Measurements from ENCODE around the gene WIPI1.

WIPI1 gene

GRCh38 chr17:68463211-68464019, 6.1 kb upstream of the WIPI1 start:
- no peak overlapping the region for H2BK5ac ChIP-seq (ENCODE audit: low read length)
- H3K27ac ChIP-seq (replicated peaks; ENCODE audit: low read length): no peak overlapping the region
- no peak overlapping the region for H2BK15ac ChIP-seq (ENCODE audit: low read length)
- no CpG with 5 or more reads among the region's 6 CpGs for WGBS, 2 donors (ENCODE audit: extremely low coverage in 2 of 2, insufficient read length in 2 of 2, insufficient replicate concordance in 1 of 2)
- no peak overlapping the region for H4K91ac ChIP-seq (ENCODE audit: low read depth, low read length, poor library complexity)
- H3K18ac ChIP-seq (ENCODE audit: low read length): no peak overlapping the region
- H3K23ac ChIP-seq (ENCODE audit: low read depth, low read length, poor library complexity): no peak overlapping the region
- no peak overlapping the region for H3K14ac ChIP-seq (ENCODE audit: low read length)
- H3K4me1 ChIP-seq (ENCODE audit: control insufficient read depth in 2 of 2, insufficient read depth in 1 of 2, low read depth in 1 of 2, low read length in 2 of 2): peaks cover 4 to 7% of the 10 kb centered on the region in 2 donors
- H3K9me3 ChIP-seq (replicated peaks in 1 of 2; ENCODE audit: control insufficient read depth in 2 of 2, insufficient read depth in 1 of 2, low read depth in 1 of 2, low read length in 2 of 2): peaks cover 0 to 3% of the 10 kb centered on the region in 2 donors
- H2BK120ac ChIP-seq (ENCODE audit: low read depth, low read length): no peak overlapping the region
- no peak overlapping the region for H3K4me3 ChIP-seq (ENCODE audit: low read length in 2 of 2)
- no peak overlapping the region for H4K8ac ChIP-seq (ENCODE audit: low read depth, low read length)
- no peak overlapping the region for H2AFZ ChIP-seq (ENCODE audit: low read length)
- no peaks in the 10 kb centered on the region for H3K36me3 ChIP-seq (replicated peaks in 1 of 2; ENCODE audit: control insufficient read depth in 2 of 2, insufficient read depth in 2 of 2, low read length in 2 of 2)
- H3K4me2 ChIP-seq (ENCODE audit: insufficient read depth, low read length, poor library complexity, severe bottlenecking): no peak overlapping the region
- no peak overlapping the region for H3K9ac ChIP-seq (ENCODE audit: low read depth, low read length, poor library complexity)
- no peaks in the 10 kb centered on the region for H3K79me1 ChIP-seq (ENCODE audit: low read depth, low read length)
- DNase-seq (ENCODE audit: low spot score): no peak
- no peak overlapping the region for H2AK5ac ChIP-seq (ENCODE audit: low read depth, low read length)
- peaks cover 0 to 9% (median 0%) of the 10 kb centered on the region in 3 experiments for H3K27me3 ChIP-seq (ENCODE audit: control insufficient read depth in 3 of 3, insufficient read depth in 3 of 3, low read depth in 1 of 3, low read length in 3 of 3)
- no peak overlapping the region for H2BK12ac ChIP-seq (ENCODE audit: low read length)
- no peak overlapping the region for H3K4ac ChIP-seq (ENCODE audit: low read length)

- H3K27me3 ChIP-seq (ENCODE audit: control insufficient read depth in 3 of 3, insufficient read depth in 3 of 3, low read depth in 1 of 3, low read length in 3 of 3): peaks cover 0 to 9% (median 2%) of the 10 kb centered on the region in 3 experiments
- peak overlapping the region; percentile 65 for H2AFZ ChIP-seq (ENCODE audit: low read length)
- H3K4me1 ChIP-seq (ENCODE audit: control insufficient read depth in 2 of 2, insufficient read depth in 1 of 2, low read depth in 1 of 2, low read length in 2 of 2): peaks cover 4 to 12% of the 10 kb centered on the region in 2 donors
- no CpG with 5 or more reads among the region's 15 CpGs for WGBS, 2 donors (ENCODE audit: extremely low coverage in 2 of 2, insufficient read length in 2 of 2, insufficient replicate concordance in 1 of 2)
- H3K9ac ChIP-seq (ENCODE audit: low read depth, low read length, poor library complexity): no peak overlapping the region
- H3K23ac ChIP-seq (ENCODE audit: low read depth, low read length, poor library complexity): no peak overlapping the region
- H2BK120ac ChIP-seq (ENCODE audit: low read depth, low read length): no peak overlapping the region
- H3K27ac ChIP-seq (replicated peaks; ENCODE audit: low read length): no peak overlapping the region
- no peak overlapping the region for H2BK5ac ChIP-seq (ENCODE audit: low read length)
- H3K18ac ChIP-seq (ENCODE audit: low read length): no peak overlapping the region
- H3K4me2 ChIP-seq (ENCODE audit: insufficient read depth, low read length, poor library complexity, severe bottlenecking): no peak overlapping the region
- no peak overlapping the region for H3K4me3 ChIP-seq (ENCODE audit: low read length in 2 of 2)
- H3K14ac ChIP-seq (ENCODE audit: low read length): no peak overlapping the region
- H4K91ac ChIP-seq (ENCODE audit: low read depth, low read length, poor library complexity): no peak overlapping the region
- peak; percentile 88 for DNase-seq (ENCODE audit: low spot score)
- H3K9me3 ChIP-seq (replicated peaks in 1 of 2; ENCODE audit: control insufficient read depth in 2 of 2, insufficient read depth in 1 of 2, low read depth in 1 of 2, low read length in 2 of 2): peaks cover 0 to 3% of the 10 kb centered on the region in 2 donors
- no peak overlapping the region for H2BK15ac ChIP-seq (ENCODE audit: low read length)
- no peak overlapping the region for H2BK12ac ChIP-seq (ENCODE audit: low read length)
- H4K8ac ChIP-seq (ENCODE audit: low read depth, low read length): no peak overlapping the region
- no peaks in the 10 kb centered on the region for H3K36me3 ChIP-seq (replicated peaks in 1 of 2; ENCODE audit: control insufficient read depth in 2 of 2, insufficient read depth in 2 of 2, low read length in 2 of 2)
- no peak overlapping the region for H3K4ac ChIP-seq (ENCODE audit: low read length)
- H3K79me1 ChIP-seq (ENCODE audit: low read depth, low read length): no peaks in the 10 kb centered on the region
- H2AK5ac ChIP-seq (ENCODE audit: low read depth, low read length): no peak overlapping the region
Measured at GRCh38 chr17:68462381-68463210, 5.3 kb upstream of the WIPI1 start.

- H3K18ac ChIP-seq (ENCODE audit: low read length): no peak overlapping the region
- no peak overlapping the region for H3K4me2 ChIP-seq (ENCODE audit: insufficient read depth, low read length, poor library complexity, severe bottlenecking)
- no peak overlapping the region for H2AK5ac ChIP-seq (ENCODE audit: low read depth, low read length)
- H3K4ac ChIP-seq (ENCODE audit: low read length): no peak overlapping the region
- H3K36me3 ChIP-seq (replicated peaks in 1 of 2; ENCODE audit: control insufficient read depth in 2 of 2, insufficient read depth in 2 of 2, low read length in 2 of 2): no peaks in the 10 kb centered on the region
- H2BK120ac ChIP-seq (ENCODE audit: low read depth, low read length): no peak overlapping the region
- H4K91ac ChIP-seq (ENCODE audit: low read depth, low read length, poor library complexity): no peak overlapping the region
- H2BK12ac ChIP-seq (ENCODE audit: low read length): no peak overlapping the region
- H3K9me3 ChIP-seq (replicated peaks in 1 of 2; ENCODE audit: control insufficient read depth in 2 of 2, insufficient read depth in 1 of 2, low read depth in 1 of 2, low read length in 2 of 2): no peaks in the 10 kb centered on the region
- peaks cover 4 to 12% of the 10 kb centered on the region in 2 donors for H3K4me1 ChIP-seq (ENCODE audit: control insufficient read depth in 2 of 2, insufficient read depth in 1 of 2, low read depth in 1 of 2, low read length in 2 of 2)
- H4K8ac ChIP-seq (ENCODE audit: low read depth, low read length): no peak overlapping the region
- no peak overlapping the region for H2BK5ac ChIP-seq (ENCODE audit: low read length)
- no peak overlapping the region for H3K27ac ChIP-seq (replicated peaks; ENCODE audit: low read length)
- no peak overlapping the region for H3K9ac ChIP-seq (ENCODE audit: low read depth, low read length, poor library complexity)
- no peak overlapping the region for H3K4me3 ChIP-seq (ENCODE audit: low read length in 2 of 2)
- WGBS, 2 donors (ENCODE audit: extremely low coverage in 2 of 2, insufficient read length in 2 of 2, insufficient replicate concordance in 1 of 2): no CpG with 5 or more reads among the region's 5 CpGs
- H2AFZ ChIP-seq (ENCODE audit: low read length): peak overlapping the region; percentile 43
- no peaks in the 10 kb centered on the region for H3K79me1 ChIP-seq (ENCODE audit: low read depth, low read length)
- no peak for DNase-seq (ENCODE audit: low spot score)
- no peak overlapping the region for H3K14ac ChIP-seq (ENCODE audit: low read length)
- H2BK15ac ChIP-seq (ENCODE audit: low read length): no peak overlapping the region
- H3K23ac ChIP-seq (ENCODE audit: low read depth, low read length, poor library complexity): no peak overlapping the region
- peaks cover 0 to 9% (median 2%) of the 10 kb centered on the region in 3 experiments for H3K27me3 ChIP-seq (ENCODE audit: control insufficient read depth in 3 of 3, insufficient read depth in 3 of 3, low read depth in 1 of 3, low read length in 3 of 3)
Measured at GRCh38 chr17:68461589-68461988, 4.3 kb upstream of the WIPI1 start.

GRCh38 chr17:68461122-68461539, 3.8 kb upstream of the WIPI1 start:
- no peak overlapping the region for H3K4ac ChIP-seq (ENCODE audit: low read length)
- H3K9me3 ChIP-seq (replicated peaks in 1 of 2; ENCODE audit: control insufficient read depth in 2 of 2, insufficient read depth in 1 of 2, low read depth in 1 of 2, low read length in 2 of 2): no peaks in the 10 kb centered on the region
- H3K4me2 ChIP-seq (ENCODE audit: insufficient read depth, low read length, poor library complexity, severe bottlenecking): no peak overlapping the region
- H2BK15ac ChIP-seq (ENCODE audit: low read length): no peak overlapping the region
- no peak overlapping the region for H3K18ac ChIP-seq (ENCODE audit: low read length)
- peaks cover 6 to 15% of the 10 kb centered on the region in 2 donors for H3K4me1 ChIP-seq (ENCODE audit: control insufficient read depth in 2 of 2, insufficient read depth in 1 of 2, low read depth in 1 of 2, low read length in 2 of 2)
- no peak overlapping the region for H4K8ac ChIP-seq (ENCODE audit: low read depth, low read length)
- no peak overlapping the region for H3K27ac ChIP-seq (replicated peaks; ENCODE audit: low read length)
- H2AK5ac ChIP-seq (ENCODE audit: low read depth, low read length): no peak overlapping the region
- H2BK12ac ChIP-seq (ENCODE audit: low read length): no peak overlapping the region
- no CpG with 5 or more reads among the region's 1 CpG for WGBS, 2 donors (ENCODE audit: extremely low coverage in 2 of 2, insufficient read length in 2 of 2, insufficient replicate concordance in 1 of 2)
- H3K4me3 ChIP-seq (ENCODE audit: low read length in 2 of 2): no peak overlapping the region
- H3K14ac ChIP-seq (ENCODE audit: low read length): no peak overlapping the region
- no peak overlapping the region for H3K9ac ChIP-seq (ENCODE audit: low read depth, low read length, poor library complexity)
- no peak overlapping the region for H2BK5ac ChIP-seq (ENCODE audit: low read length)
- no peak overlapping the region for H3K23ac ChIP-seq (ENCODE audit: low read depth, low read length, poor library complexity)
- DNase-seq (ENCODE audit: low spot score): no peak
- no peaks in the 10 kb centered on the region for H3K36me3 ChIP-seq (replicated peaks in 1 of 2; ENCODE audit: control insufficient read depth in 2 of 2, insufficient read depth in 2 of 2, low read length in 2 of 2)
- H2BK120ac ChIP-seq (ENCODE audit: low read depth, low read length): no peak overlapping the region
- no peaks in the 10 kb centered on the region for H3K79me1 ChIP-seq (ENCODE audit: low read depth, low read length)
- peaks cover 0 to 9% (median 2%) of the 10 kb centered on the region in 3 experiments for H3K27me3 ChIP-seq (ENCODE audit: control insufficient read depth in 3 of 3, insufficient read depth in 3 of 3, low read depth in 1 of 3, low read length in 3 of 3)
- H2AFZ ChIP-seq (ENCODE audit: low read length): peak overlapping the region; percentile 43
- no peak overlapping the region for H4K91ac ChIP-seq (ENCODE audit: low read depth, low read length, poor library complexity)

All from neuronal stem cell (in vitro differentiated cells).